HAP-1 (cell line): ENCODE measurements around the gene JMY.

Experiments
- DNase-seq, 2 experiments: peaks; one replicate each; pipeline ENCODE4 v3.0.0-alpha.2; 2016 to 2020; ENCODE audit warnings: low spot score in 2 of 2
- H3K27me3 ChIP-seq: fragments of 250-450 bp; sonication (Bioruptor Pico); 2 replicates; pipeline ENCODE4 v1.5.1; 2020; ENCODE audit warnings: low read depth, mild to moderate bottlenecking, moderate library complexity
- H3K36me3 ChIP-seq: fragments of 250-450 bp; sonication (Bioruptor Pico); replicated peaks from 2 replicates; pipeline ENCODE4 v1.5.1; 2020; ENCODE audit warnings: mild to moderate bottlenecking
- H3K4me1 ChIP-seq: fragments of 250-450 bp; sonication (Bioruptor Pico); 2 replicates; pipeline ENCODE4 v1.5.1; 2020; ENCODE audit warnings: mild to moderate bottlenecking
- H3K4me3 ChIP-seq: fragments of 250-450 bp; sonication (Bioruptor Pico); 2 replicates; pipeline ENCODE4 v1.5.1; 2020; ENCODE audit warnings: mild to moderate bottlenecking, moderate library complexity
- H3K9me3 ChIP-seq: fragments of 250-450 bp; sonication (Bioruptor Pico); 2 replicates; pipeline ENCODE4 v1.5.1; 2020; ENCODE audit warnings: mild to moderate bottlenecking, moderate library complexity
- in situ Hi-C: fragments of 300-500 bp; cut with MboI; formaldehyde crosslinking; loops from 3 replicates; pipeline ENCODE4 v1.14.3; 2020; ENCODE audit warnings: low sequenced_read_pairs, inconsistent platforms, mixed read lengths

JMY gene

DNA sequence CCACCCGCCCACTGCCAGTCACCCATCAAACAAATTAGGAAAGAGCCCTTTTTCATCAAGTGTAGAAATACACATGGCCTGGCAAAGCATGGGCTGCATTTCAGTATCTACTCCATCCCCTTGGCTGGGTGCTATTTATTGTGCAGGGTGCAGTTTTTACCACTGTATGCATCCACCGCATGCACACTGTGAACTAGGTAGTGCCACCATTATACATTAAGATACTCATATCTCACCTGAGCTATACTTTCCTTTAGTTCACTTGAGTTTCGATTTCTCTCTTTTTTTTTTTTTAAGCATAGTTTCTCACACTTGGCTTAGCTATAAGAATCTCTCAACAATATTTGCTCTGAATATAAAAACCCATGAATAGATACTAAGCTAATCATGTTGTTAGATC, 49.4 kb downstream of the JMY start:
- no peak overlapping the region for H3K4me3 ChIP-seq
- DNase-seq, result no peak
- H3K4me1 ChIP-seq, result no peaks in the 10 kb centered on the region
- no peaks in the 10 kb centered on the region for H3K27me3 ChIP-seq
- peaks cover 3% of the 10 kb centered on the region; the same call in 1 of the 2 replicates for H3K36me3 ChIP-seq
- in situ Hi-C loops, result no loop called here
- no peaks in the 10 kb centered on the region for H3K9me3 ChIP-seq

DNA sequence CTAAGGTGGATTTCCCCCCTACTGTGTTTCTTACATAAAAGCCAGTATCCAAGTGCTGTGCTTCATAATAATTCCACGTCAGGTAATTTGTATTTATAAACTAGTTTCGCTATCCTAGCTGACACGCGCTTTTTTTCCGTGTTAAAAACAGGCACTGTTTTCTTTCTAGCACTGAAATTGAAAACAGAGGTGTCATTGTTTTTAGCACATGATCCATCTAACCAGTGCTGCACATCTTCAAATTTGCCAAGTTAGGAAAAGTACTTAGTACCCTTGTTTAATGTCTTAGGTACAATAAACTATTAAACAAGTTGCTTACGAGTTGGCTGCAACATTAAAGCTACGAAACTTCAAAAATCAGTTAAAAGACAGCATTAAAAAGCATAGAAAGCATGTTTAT, 49.9 kb downstream of the JMY start:
- no peak for DNase-seq
- no peaks in the 10 kb centered on the region for H3K4me1 ChIP-seq
- H3K4me3 ChIP-seq, result no peak overlapping the region
- in situ Hi-C loops, result no loop called here
- H3K9me3 ChIP-seq, result no peaks in the 10 kb centered on the region
- H3K27me3 ChIP-seq, result no peaks in the 10 kb centered on the region
- H3K36me3 ChIP-seq, result peaks cover 2% of the 10 kb centered on the region; the same call in 1 of the 2 replicates

DNA sequence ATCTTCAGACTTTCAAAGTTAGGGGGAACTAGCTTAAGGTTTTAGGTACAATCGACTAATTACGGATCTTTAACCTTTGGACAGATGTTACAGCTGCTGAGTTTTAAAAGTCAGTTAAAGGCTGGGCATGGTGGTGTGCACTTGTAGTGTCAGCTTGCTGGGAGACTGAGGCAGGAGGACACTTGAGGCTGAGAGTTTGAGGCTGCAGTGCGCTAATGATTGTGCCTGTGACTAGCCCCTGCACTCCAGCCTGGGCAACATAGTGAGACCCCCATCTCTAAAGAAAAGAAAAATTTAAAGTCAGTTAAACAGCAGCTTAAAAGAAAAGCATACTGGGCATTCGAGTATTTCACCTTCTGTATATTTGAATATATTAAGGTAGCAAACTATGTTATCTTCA, 51.4 kb downstream of the JMY start:
- DNase-seq, result no peak
- in situ Hi-C loops, result no loop called here
- Histone ChIP-seq H3K4me1 (no peaks in the 10 kb centered on the region), H3K27me3 (no peaks in the 10 kb centered on the region), H3K4me3 (no peak overlapping the region), H3K9me3 (no peaks in the 10 kb centered on the region), H3K36me3 (peaks cover 11% of the 10 kb centered on the region; the same call in 1 of the 2 replicates)

DNA sequence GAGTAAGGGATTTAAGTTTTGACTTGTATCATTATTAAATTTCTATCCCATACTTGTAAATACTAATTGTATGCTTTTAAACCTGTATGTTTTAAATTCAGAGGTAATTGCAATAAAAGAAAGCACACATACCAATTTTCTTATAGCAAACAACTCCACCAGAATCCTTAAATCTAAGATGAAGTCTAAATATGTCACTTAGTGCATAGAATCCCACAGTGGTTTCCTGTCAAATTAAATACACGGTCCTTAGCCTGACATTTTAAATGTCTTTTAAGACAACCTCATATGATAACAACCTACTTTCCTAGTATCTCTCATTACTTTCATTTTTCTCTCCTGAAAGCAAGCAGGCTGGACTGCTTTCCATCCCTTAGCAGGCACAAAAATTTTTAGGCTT, 52.0 kb downstream of the JMY start:
- Histone ChIP-seq H3K4me3 (no peak overlapping the region), H3K36me3 (peaks cover 11% of the 10 kb centered on the region; the same call in 1 of the 2 replicates), H3K4me1 (no peaks in the 10 kb centered on the region), H3K9me3 (no peaks in the 10 kb centered on the region), H3K27me3 (no peaks in the 10 kb centered on the region)
- no peak for DNase-seq
- in situ Hi-C loops, result no loop called here

DNA sequence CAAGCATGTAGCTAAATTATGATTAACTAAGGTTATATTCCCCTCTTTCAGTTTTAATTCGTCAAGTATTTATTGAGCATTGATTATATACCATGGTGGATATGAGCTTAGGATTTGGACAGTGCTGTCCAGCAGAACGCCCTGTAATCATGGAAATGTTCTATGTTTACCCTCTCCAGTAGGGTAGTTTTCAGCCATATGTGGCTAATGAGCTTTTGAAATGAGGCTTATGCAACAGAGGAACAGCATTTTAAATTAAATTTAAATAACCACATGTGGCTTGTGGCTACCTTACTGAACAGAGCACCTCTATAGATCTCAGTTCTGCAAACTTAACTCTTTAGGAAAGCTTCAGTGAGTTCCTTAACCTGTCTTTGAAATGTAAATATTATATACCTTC, 59.1 kb downstream of the JMY start:
- no peaks in the 10 kb centered on the region for H3K27me3 ChIP-seq
- DNase-seq, result no peak
- H3K9me3 ChIP-seq, result no peaks in the 10 kb centered on the region
- in situ Hi-C loops, result no loop called here
- H3K4me1 ChIP-seq, result no peaks in the 10 kb centered on the region
- no peak overlapping the region for H3K4me3 ChIP-seq
- peaks cover 11% of the 10 kb centered on the region; the same call in 1 of the 2 replicates for H3K36me3 ChIP-seq

DNA sequence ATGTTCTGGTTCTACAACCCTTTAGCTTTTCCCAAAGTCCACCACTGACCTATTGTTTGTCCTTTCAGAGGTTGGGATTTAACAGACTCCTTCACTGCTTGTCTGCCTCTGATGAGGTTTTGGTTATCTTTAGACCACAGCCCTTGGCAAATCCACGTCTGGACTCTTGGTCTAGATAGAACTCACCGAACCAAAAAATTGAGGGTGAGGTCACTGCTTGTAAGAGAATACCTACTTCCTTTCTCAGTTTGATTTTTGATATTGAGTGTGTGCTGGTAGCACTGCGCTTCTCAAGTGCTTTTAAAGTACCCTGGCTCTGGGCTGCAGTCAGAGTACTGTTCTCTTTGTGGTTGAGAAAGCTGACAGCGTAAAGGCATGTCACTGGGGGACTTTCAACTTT, 61.7 kb downstream of the JMY start:
- Histone ChIP-seq H3K4me3 (no peak overlapping the region), H3K36me3 (peaks cover 19% of the 10 kb centered on the region), H3K9me3 (no peaks in the 10 kb centered on the region), H3K4me1 (no peaks in the 10 kb centered on the region), H3K27me3 (no peaks in the 10 kb centered on the region)
- in situ Hi-C loops, result no loop called here
- no peak for DNase-seq

DNA sequence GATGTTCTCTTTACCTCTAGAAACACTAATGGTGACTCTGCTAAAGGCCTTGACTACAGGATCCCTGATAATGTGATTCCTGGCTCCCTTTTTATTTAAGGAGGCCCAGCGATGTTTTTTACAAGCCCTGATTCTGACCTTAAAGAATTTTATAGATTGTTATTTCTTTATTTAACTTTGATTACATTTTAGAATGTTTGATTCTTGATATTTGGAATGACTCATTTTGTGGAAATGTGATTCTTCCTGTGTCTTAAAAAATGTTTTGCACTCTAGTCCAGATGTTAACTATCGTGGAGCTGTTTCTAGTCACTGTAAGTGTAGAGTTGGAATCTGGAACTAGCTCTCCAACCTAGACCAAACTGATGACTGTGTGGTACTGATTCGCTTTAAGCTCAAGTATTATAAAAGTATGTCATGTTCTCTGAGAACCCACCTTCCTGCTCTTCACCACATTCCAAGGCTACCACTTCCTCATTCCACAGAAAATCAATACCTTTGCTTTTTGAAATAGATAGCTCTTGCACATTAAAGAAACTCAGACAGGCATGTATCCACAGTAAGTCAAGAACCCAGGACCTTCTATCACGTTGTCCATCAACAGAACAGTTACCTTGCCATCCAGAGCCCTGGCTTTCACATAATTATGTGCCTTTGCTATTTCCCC, 65.2 kb downstream of the JMY start:
- Histone ChIP-seq H3K36me3 (peaks cover 27% of the 10 kb centered on the region), H3K4me1 (no peaks in the 10 kb centered on the region), H3K9me3 (no peaks in the 10 kb centered on the region), H3K27me3 (no peaks in the 10 kb centered on the region), H3K4me3 (no peak overlapping the region)
- no peak for DNase-seq
- in situ Hi-C loops, result no loop called here

DNA sequence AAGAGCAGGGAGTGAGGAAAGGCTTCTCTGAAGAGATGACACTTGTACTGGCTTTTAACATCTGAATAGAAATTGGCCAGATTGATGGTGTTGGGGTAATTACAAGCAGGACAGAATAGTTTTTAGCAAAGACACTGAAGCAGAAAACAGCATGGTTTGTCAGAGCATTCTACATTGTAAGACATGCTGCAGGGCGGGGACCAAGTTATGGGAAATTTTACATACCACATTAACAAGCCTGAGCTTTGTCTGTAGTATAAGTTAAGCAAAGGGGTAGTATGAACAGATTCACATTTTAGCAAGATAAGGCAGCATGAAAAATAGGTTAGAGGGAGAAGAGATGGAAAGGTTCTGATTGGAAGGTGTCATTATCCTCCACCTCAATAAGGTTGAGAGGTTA, 66.5 kb downstream of the JMY start:
- no peak for DNase-seq
- Histone ChIP-seq H3K27me3 (no peaks in the 10 kb centered on the region), H3K9me3 (no peaks in the 10 kb centered on the region), H3K36me3 (peaks cover 39% of the 10 kb centered on the region), H3K4me1 (no peaks in the 10 kb centered on the region; the same call in 1 of the 2 replicates), H3K4me3 (no peak overlapping the region)
- in situ Hi-C loops, result no loop called here

DNA sequence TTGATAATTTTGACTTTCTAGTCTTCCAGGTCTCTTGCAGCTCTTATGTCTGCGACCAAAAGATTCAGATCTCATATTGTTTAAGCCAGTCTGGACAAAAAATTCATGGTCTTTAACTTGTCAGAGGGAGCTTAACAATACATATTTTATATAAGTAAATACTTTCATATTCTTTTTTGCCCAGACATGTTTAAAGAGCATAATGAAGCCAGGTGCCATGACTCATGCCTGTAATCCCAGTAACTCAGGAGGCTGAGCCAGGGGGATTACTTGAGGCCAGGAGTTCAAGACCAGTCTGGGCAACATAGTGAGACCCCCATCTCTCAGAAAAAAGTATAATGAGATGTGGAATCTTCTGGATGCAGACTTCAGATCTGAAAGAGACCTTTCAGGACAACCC, 69.8 kb downstream of the JMY start:
- no peaks in the 10 kb centered on the region; the same call in 1 of the 2 replicates for H3K4me1 ChIP-seq
- no peak overlapping the region for H3K4me3 ChIP-seq
- in situ Hi-C loops, result no loop called here
- H3K9me3 ChIP-seq, result no peaks in the 10 kb centered on the region
- no peaks in the 10 kb centered on the region for H3K27me3 ChIP-seq
- DNase-seq, result no peak
- H3K36me3 ChIP-seq, result peaks cover 44% of the 10 kb centered on the region

DNA sequence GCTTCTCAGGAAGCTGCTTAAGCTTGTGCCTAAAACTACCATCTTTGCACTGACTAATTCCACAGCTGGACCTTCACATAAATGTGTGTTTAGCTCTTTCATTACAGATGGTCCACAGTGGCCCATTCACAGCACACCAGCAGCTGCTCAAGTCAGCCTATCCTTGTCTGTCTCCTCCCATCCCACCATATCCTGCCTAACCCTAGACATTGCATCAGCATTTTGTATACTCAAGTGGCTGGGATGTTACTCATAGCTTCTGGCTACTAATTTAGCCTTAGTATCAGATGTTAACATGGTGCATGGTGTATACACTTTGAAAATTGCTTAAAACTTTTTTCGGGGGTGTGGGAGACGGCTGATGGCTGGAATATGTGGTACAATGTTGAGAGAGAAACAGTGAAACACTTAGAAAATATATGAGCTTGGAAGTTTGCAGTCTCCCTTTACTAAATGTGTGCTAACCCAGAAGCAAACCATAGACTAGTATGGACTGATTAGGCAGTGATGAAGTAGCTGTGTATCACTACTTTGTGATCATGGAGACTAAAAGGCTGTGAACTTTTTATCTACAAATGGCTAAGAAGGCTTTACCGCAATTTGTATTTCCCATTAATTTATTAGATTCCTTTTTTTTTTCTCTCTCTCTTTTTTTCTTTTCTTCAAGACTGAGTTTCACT, 83.1 kb downstream of the JMY start:
- DNase-seq, result no peak
- Histone ChIP-seq H3K27me3 (no peaks in the 10 kb centered on the region), H3K4me1 (no peaks in the 10 kb centered on the region), H3K36me3 (peaks cover 33% of the 10 kb centered on the region), H3K4me3 (no peak overlapping the region), H3K9me3 (no peaks in the 10 kb centered on the region)
- in situ Hi-C loops, result no loop called here

DNA sequence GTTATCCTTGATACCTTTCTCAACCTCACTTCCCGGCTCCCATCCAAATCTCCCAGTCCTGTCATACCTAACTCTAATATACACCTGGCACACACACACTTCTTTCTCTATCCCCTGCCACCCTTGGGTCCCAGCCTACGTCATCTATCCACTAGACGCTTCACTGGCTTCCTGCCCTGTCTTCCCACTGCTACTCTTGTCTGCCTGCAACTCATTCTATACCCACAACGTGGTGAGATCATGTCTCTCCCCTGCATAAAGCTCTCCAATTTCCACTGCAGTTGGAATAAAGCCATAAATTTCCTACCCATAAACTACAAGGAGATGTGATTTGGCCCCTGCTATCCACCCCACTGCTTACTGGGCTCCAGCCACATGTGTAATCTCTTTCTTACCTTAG, 93.5 kb downstream of the JMY start:
- no peak for DNase-seq
- Histone ChIP-seq H3K9me3 (no peaks in the 10 kb centered on the region), H3K4me3 (no peak overlapping the region), H3K4me1 (no peaks in the 10 kb centered on the region), H3K36me3 (no peaks in the 10 kb centered on the region; the same call in 1 of the 2 replicates), H3K27me3 (no peaks in the 10 kb centered on the region)
- in situ Hi-C loops, result no loop called here

DNA sequence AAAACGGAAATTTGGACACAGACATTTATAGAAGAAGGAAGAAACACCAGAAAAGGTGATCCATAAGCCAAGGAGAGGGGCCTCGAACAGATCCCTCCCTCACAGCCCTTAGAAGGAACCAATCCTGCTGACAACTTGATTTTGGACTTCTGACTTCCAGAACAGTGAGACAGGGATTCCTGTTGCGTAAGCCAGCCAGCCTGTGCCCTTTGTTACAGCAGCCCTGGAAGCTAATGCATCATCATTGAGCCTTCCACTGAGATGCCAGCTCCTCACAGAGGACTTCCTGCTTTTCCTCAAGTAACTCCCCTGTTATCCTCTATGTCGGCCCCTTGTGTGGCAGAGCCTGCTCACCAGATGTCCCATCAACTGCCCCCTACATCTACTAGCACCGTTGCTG, 94.1 kb downstream of the JMY start:
- H3K4me3 ChIP-seq, result no peak overlapping the region

DNA sequence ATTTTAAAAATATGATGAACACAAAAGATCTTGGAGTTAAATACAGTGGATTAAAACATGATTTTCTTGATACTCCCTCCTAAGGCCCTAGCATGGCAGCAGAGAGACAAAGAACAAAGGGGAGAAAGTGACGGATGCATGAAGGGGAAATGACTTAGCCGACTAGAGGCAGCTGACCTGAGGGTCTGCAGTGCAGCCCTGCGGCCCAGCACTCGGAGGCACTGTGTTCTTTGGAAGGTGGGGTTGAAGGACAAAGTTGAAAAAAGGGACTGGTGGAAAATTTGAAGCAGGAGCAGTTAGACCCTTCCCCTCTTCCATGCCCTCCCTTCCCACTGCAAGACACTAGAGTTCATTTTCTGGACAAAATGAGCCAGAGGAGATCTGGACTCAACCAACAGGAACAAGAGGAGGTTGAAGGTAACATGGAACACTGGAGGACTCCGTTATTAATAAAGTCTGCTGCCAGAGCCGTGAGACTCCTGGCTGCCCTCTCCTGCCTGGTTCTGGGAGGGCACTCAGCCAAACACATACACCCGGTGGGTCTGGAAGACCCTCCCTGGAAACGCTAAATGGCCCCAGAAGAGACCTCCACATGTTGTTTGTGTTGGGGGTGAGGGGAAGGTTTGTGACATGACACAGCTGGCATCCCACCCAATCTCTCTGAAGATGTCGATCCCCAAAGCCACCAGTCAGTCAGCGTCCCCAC, 98.1 kb downstream of the JMY start:
- H3K27me3 ChIP-seq, result no peaks in the 10 kb centered on the region

More for the DNA sequence above, 94.1 kb downstream of the JMY start:
- Histone ChIP-seq H3K9me3 (no peaks in the 10 kb centered on the region), H3K27me3 (no peaks in the 10 kb centered on the region), H3K4me1 (no peaks in the 10 kb centered on the region), H3K36me3 (no peaks in the 10 kb centered on the region; the same call in 1 of the 2 replicates)
- no peak for DNase-seq
- in situ Hi-C loops, result no loop called here

DNA sequence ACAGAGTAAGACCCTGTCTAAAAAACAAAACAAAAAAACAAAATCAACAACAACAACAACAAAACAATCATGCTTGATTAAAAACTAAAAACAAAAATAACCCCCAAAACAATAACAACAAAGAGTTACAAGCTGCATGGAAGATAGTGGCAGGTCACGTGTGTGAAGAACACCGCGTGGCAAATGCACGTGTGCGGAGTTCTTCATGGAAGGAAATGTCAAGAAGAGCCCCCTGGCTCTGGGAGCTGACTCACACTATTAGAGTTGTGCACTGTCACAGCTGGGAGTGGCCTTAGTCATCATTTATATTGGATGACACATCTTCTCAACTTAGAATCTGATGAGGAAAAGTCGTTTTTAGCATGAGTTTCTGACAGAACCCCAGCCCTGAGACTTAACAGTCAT, 110.5 kb downstream of the JMY start:
- H3K27me3 ChIP-seq, result no peaks in the 10 kb centered on the region
- H3K4me1 ChIP-seq, result no peaks in the 10 kb centered on the region
- H3K36me3 ChIP-seq, result no peaks in the 10 kb centered on the region
- H3K9me3 ChIP-seq, result no peaks in the 10 kb centered on the region
- DNase-seq, result no peak
- no peak overlapping the region for H3K4me3 ChIP-seq
- in situ Hi-C loops, result no loop called here

More for the DNA sequence above, 98.1 kb downstream of the JMY start:
- no peak for DNase-seq
- H3K9me3 ChIP-seq, result no peaks in the 10 kb centered on the region
- no peaks in the 10 kb centered on the region for H3K4me1 ChIP-seq
- in situ Hi-C loops, result no loop called here
- no peak overlapping the region for H3K4me3 ChIP-seq
- H3K36me3 ChIP-seq, result no peaks in the 10 kb centered on the region; the same call in 1 of the 2 replicates
